SK-N-SH treated with all-trans-retinoic acid at 6 μM for 48 hours (cell line): ENCODE results near the gene MRC1.

Experiments used
- ATAC-seq: fragments of 200-7000 bp; cut with Tn5 transposase; 3 replicates; pipeline ENCODE4 v1.9.1; 2020; ENCODE audit warnings: mild to moderate bottlenecking, moderate library complexity
- ARNTL ChIP-seq: fragments of 450-650 bp; formaldehyde crosslinking; IDR thresholded peaks from 2 replicates; pipeline ENCODE4 v1.5.0; 2020; ENCODE audit warnings: low read depth, mild to moderate bottlenecking, moderate library complexity, borderline replicate concordance
- BACH2 ChIP-seq: fragments of 250-450 bp; sonication (Bioruptor Pico); IDR thresholded peaks from 2 replicates; pipeline ENCODE4 v1.9.0; 2021; ENCODE audit warnings: mild to moderate bottlenecking, borderline replicate concordance
- CREB5 ChIP-seq: fragments of 250-450 bp; sonication (Bioruptor Pico); IDR thresholded peaks from 2 replicates; pipeline ENCODE4 v1.5.1; 2020; ENCODE audit warnings: low read depth, mild to moderate bottlenecking, moderate library complexity
- ESRRG ChIP-seq: fragments of 250-450 bp; sonication (Bioruptor Pico); IDR thresholded peaks from 2 replicates; pipeline ENCODE4 v1.6.1; 2021; ENCODE audit warnings: mild to moderate bottlenecking
- GLIS3 ChIP-seq: fragments of 250-450 bp; sonication (Bioruptor Pico); IDR thresholded peaks from 2 replicates; pipeline ENCODE4 v1.5.0; 2020; ENCODE audit warnings: mild to moderate bottlenecking, moderate library complexity
- ISL1 ChIP-seq: fragments of 250-450 bp; sonication (Bioruptor Pico); IDR thresholded peaks from 2 replicates; pipeline ENCODE4 v2.1.2; 2022; ENCODE audit warnings: mild to moderate bottlenecking, moderate library complexity
- PATZ1 ChIP-seq: fragments of 250-450 bp; sonication (Bioruptor Pico); IDR thresholded peaks from 2 replicates; pipeline ENCODE4 v1.8.0; 2020; ENCODE audit warnings: mild to moderate bottlenecking, moderate library complexity, borderline replicate concordance
- POU6F1 ChIP-seq: fragments of 250-450 bp; sonication (Bioruptor Pico); IDR thresholded peaks from 2 replicates; pipeline ENCODE4 v1.8.0; 2021; ENCODE audit warnings: low read depth, mild to moderate bottlenecking, moderate library complexity, borderline replicate concordance
- PPARA ChIP-seq: fragments of 250-450 bp; sonication (Bioruptor Pico); IDR thresholded peaks from 2 replicates; pipeline ENCODE4 v1.5.0; 2020; ENCODE audit warnings: mild to moderate bottlenecking, borderline replicate concordance
- SNAI2 ChIP-seq: fragments of 250-450 bp; sonication (Bioruptor Pico); IDR thresholded peaks from 2 replicates; pipeline ENCODE4 v1.5.0; 2020; ENCODE audit warnings: mild to moderate bottlenecking, moderate library complexity
- TOX ChIP-seq: fragments of 250-450 bp; sonication (Bioruptor Pico); IDR thresholded peaks from 2 replicates; pipeline ENCODE4 v1.8.0; 2021; ENCODE audit warnings: mild to moderate bottlenecking, moderate library complexity, borderline replicate concordance
- TSHZ2 ChIP-seq: fragments of 250-450 bp; sonication (Bioruptor Pico); IDR thresholded peaks from 2 replicates; pipeline ENCODE4 v1.5.0; 2020; ENCODE audit warnings: mild to moderate bottlenecking, moderate library complexity
- ZC3H10 ChIP-seq: fragments of 250-450 bp; sonication (Bioruptor Pico); IDR thresholded peaks from 2 replicates; pipeline ENCODE4 v1.5.1; 2021; ENCODE audit warnings: mild to moderate bottlenecking, moderate library complexity
- ZFP3 ChIP-seq: fragments of 250-450 bp; sonication (Bioruptor Pico); IDR thresholded peaks from 2 replicates; pipeline ENCODE4 v1.5.0; 2020; ENCODE audit warnings: mild to moderate bottlenecking, moderate library complexity
- ZFP30 ChIP-seq: fragments of 450-650 bp; formaldehyde crosslinking; IDR thresholded peaks from 2 replicates; pipeline ENCODE4 v1.5.0; 2022; ENCODE audit warnings: mild to moderate bottlenecking, moderate library complexity
- ZNF565 ChIP-seq: fragments of 450-650 bp; formaldehyde crosslinking; conservative IDR thresholded peaks from 2 replicates; pipeline ENCODE4 v1.5.0; 2020; ENCODE audit warnings: low read depth, mild to moderate bottlenecking, moderate library complexity
- ZNF70 ChIP-seq: fragments of 450-650 bp; formaldehyde crosslinking; IDR thresholded peaks from 2 replicates; pipeline ENCODE4 v1.5.0; 2020; ENCODE audit warnings: mild to moderate bottlenecking, moderate library complexity
- ZNF8 ChIP-seq: fragments of 450-650 bp; formaldehyde crosslinking; IDR thresholded peaks from 2 replicates; pipeline ENCODE4 v1.5.0; 2020; ENCODE audit warnings: mild to moderate bottlenecking, moderate library complexity

The MRC1 gene

GRCh38 chr10:17808971-17809841, at the start of gene MRC1:
TSS of gene MRC1 (plus strand) at chr10:17809348. CDS start at chr10:17809466, 118 bp downstream.
- TF ChIP-seq ARNTL (no peak), ISL1 (CRISPR knock-in tag) (no peak), ZNF565 (CRISPR knock-in tag) (no peak), ZNF8 (CRISPR knock-in tag) (no peak), ZC3H10 (CRISPR knock-in tag) (no peak), PATZ1 (no peak), PPARA (CRISPR knock-in tag) (no peak), ZNF70 (no peak), ESRRG (CRISPR knock-in tag) (no peak), ZFP3 (CRISPR knock-in tag) (no peak), TOX (CRISPR knock-in tag) (no peak), TSHZ2 (CRISPR knock-in tag) (no peak), BACH2 (CRISPR knock-in tag) (no peak), CREB5 (no peak), POU6F1 (CRISPR knock-in tag) (no peak)
- ATAC-seq: no peak

GRCh38 chr10:17764142-17764541, 45.0 kb upstream of the MRC1 start:
- no peak for ATAC-seq
- TF ChIP-seq ZFP3 (CRISPR knock-in tag) (no peak), ZFP30 (CRISPR knock-in tag) (no peak), PATZ1 (no peak), ESRRG (CRISPR knock-in tag) (no peak), TOX (CRISPR knock-in tag) (no peak), SNAI2 (CRISPR knock-in tag) (no peak), GLIS3 (no peak)

- TF ChIP-seq GLIS3 (no peak), BACH2 (CRISPR knock-in tag) (no peak), PATZ1 (no peak), TSHZ2 (CRISPR knock-in tag) (no peak), ZNF565 (CRISPR knock-in tag) (no peak)
- ATAC-seq: no peak
These were observed 43.5 kb upstream of the MRC1 start for GRCh38 chr10:17765602-17766001.
